ENCODE measurements around the gene ETV6.
"Not testable (repeated sequence)": the region's sequence is repeated elsewhere in the genome, so short reads cannot be mapped to it uniquely, and the experiment has no call there.

The ETV6 gene

DNA sequence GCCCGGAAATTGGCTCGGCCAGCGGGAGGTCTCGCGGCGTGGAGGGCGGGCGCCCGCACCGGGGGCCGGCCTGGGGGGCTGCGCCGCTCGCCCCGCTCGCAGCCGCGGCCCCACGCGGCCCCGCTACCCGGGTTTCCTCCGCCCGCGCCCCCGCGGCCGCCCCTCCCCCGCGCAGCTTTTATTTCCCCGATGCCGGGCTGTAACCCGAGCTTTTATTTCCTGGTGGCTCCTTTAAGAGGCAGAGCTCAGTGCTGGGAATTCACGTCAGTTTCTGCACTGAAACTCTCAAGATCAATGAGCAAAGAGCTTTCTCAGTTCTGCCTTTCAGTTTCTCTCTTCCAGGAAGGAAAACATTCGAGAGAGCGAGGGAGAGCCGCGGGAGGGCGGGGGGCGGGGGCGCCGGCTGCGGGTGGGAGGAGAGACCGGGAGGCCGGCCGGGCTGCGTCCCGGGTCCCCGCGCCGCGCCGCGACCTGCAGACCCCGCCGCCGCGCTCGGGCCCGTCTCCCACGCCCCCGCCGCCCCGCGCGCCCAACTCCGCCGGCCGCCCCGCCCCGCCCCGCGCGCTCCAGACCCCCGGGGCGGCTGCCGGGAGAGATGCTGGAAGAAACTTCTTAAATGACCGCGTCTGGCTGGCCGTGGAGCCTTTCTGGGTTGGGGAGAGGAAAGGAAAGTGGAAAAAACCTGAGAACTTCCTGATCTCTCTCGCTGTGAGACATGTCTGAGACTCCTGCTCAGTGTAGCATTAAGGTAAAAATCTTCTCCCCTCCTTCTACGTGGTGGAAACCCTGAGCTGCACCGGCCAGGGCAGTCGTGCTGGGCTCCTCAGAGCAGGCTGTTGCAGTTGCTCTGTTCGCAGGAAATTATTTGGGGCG, at the start of gene ETV6:
ETV6 (plus strand) TSS at position 262 of the 873 bp plus-strand sequence; CDS start at position 716, 454 bp downstream.
- peak; percentile 76 for DNase-seq (ENCODE audit: low read depth)

DNA sequence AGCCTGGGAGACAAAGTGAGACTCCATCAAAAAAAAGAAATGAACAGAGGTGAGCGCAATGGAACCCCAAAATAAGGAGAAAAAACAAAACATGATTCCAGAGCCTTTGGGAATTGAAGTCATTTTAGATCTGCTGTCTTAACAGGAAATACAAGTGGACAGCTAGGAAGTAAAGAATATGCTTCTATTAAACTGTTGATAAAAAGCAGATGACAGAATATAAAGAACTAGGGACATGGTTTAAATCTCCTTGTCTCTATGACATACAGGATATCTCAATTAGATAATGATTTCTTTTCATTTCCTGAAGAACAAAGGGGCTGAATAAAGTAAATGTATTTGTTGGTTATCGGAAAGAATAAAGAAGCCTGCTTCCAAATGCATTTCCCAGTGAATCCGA, 49.3 kb upstream of the ETV6 start:
- DNase-seq (ENCODE audit: low read depth): no peak

DNA sequence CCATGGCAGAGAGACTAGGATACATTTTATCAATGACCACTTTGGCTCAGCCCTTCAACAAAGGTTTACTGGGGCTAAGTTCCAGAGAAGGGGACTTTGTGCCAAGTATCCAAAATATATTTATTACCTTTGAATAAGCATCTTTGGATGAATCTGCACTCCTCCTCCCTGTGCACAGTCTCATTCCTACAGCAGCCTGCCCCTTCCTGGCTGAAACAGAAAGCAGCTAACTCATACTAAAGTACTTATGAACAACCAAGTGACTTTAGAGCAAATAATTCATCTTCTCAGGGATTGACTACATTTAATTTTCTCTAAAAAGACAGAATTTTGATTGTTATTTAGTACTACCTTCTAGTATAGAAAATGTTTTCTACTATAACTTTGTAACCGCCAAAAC, 47.8 kb upstream of the ETV6 start:
- DNase-seq (ENCODE audit: low read depth): no peak

DNA sequence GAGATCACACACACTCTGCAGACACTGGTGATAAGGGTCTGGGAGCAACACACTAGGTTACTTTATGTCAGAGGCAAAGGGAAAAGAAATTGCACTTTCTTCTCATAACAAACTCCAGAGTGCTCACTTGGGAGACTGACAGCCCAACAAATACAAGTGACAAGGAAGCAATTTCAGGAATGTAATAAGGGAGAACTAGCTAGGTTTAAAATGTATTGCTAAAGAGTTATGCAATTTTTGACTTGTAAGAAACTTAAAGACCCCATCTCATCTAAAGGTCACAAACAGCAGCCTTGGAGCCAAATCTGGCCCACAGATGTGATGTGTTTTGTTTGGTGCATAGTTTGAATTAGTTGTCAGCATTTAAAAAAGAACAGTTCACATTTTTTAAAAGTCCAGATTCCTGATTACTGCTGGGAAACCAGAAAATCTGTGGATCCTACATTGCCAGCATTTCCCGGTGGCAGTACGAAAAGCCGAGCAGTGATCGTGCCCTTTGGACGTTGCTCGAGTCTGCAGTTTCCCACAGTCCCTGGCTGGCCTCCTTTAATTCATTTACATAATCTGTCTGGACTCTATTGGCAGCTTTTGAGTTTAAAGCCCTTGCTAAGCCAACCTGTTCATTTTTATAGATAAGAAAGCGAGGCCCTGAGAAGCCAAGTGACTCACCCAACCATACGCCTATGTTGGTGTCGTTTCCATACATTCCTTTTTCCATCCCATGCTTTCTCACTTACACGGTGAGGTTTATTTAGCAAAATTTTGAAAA, 42.0 kb upstream of the ETV6 start:
- DNase-seq (ENCODE audit: low read depth): no peak

DNA sequence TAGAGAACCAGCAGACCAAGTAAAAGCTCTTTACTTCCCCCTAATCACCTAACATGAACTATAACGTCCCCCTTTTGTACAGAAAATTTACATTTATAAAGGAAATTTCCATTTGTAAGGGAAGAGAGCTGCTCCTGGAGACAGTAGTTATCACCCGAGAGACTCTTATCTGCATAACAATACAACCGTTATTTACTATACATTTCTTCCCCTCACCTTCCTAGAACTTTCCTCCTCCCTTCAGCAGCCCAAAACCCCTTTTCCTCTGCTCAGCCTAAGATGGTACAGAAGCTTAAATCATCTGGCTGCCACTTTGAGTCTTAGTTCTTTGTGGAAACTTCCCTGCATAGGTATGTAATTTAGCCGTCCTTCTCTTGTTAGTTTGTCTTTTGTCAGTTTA, 40.4 kb upstream of the ETV6 start:
- no peak for DNase-seq (ENCODE audit: low read depth)

DNA sequence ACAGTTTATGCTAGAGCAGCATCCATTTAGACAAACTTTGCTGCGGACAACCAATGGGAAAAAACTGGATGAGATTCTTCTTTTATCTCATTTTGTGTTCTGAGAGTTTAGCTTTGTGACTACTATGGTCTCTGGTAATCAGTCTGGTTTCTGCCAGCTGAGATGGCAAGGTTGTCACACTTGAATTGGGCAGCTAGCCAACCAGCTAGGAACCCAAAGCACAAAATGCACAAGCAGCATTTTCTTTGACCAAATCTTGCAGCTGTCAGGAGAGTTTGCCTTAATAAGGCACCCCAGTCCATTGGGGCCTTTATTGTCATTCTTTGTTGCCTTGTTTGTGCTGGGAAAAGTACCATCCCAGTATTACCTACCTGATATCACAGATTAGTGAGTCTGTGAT, 34.0 kb upstream of the ETV6 start:
- no peak for DNase-seq (ENCODE audit: low read depth)

DNA sequence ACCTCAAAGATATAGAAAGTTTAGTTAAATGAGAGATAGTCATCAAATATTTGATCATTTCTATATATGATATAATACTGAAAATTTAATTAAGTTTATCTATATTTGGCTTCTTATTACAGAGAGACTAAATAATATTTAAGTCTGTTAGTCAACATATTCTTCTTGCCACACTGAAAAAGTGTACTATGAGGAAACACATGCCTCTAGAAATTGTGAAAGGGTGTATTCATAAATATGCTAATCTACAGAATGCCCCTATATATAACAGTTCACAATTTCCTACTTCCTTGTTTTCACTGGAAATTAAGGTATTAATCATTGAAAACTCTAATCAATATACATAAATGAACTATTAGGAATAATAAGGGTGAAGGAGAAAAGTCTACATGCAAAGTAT, 31.4 kb upstream of the ETV6 start:
- DNase-seq (ENCODE audit: low read depth): no peak

DNA sequence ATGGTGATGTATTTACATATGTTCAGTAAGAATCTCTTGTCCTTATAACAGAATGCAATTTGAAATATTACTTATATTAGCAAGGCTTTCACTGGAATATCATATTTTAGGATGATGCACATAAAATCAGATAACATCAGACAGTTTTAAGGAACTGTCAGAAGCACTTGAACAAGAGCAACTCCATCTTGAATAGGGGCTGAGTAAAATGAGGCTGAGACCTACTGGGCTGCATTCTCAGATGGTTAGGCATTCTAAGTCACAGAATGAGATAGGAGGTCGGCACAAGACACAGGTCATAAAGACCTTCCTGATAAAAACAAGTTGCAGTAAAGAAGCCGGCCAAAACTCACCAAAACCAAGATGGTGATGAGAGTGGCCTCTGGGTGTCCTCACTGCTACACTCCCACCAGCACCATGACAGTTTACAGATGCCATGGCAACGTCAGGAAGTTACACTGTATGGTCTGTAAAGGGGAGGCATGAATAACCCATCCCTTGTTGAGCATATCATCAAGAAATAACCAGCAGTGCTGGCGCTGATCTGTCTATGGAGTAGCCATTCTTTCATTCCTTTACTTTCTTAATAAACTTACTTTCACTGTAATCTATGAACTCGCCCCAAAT, 27.6 kb upstream of the ETV6 start:
- no peak for DNase-seq (ENCODE audit: low read depth)

DNA sequence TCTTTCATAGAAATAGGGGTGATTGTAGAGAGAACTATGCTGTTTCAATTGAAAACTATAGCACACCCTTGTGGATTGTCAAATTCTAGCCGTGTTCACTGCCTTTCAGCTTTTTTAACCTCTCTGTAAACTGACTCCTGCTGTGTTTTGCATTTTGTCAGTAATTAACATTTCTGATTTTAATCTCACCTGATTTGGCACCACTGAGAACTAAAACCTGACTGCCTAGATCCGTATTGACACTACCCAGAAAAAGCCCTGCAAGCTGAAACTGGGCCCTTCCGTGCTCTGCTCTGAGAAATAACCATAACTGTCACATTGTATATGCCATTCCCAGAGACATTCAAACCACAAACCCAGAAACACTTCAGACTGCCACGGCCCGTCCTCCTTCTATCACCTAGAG, 26.6 kb upstream of the ETV6 start:
- DNase-seq (ENCODE audit: low read depth): no peak

DNA sequence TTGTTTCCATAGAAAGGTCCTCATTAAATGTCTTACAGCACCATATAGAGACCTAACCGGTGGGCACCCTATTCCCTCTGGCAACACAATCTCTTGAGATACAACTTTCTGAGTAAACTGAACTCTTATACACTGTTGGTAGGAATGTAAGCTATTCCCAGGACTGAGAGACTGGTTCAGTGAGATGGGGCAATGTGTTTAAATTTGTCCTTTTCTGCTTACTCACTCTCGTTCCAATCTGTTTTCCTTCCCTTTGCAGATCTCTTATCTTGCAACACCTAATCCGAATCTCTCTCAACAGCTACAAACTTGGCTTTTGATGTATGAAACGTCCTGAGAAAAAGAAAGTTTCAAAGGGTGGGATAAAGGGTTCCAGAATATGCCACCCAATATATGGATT, 26.1 kb upstream of the ETV6 start:
- DNase-seq (ENCODE audit: low read depth): no peak

DNA sequence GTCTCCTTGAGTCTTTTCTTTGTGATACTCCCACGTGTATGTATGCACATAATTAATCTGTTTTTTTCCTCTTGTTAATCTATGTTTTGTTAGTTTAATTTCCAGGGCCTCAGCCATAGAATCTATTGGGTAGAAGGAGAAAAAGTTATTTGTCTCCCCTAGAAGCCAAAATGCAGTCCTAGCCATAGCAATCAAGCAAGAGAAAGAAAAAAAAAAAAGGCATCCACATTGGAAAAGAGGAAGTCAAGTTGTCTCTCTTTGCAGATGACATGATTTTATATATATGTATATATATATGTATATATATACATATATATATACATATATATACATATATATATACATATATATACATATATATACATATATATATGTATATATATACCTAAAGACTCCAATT, 25.4 kb upstream of the ETV6 start:
- DNase-seq (ENCODE audit: low read depth): no peak

DNA sequence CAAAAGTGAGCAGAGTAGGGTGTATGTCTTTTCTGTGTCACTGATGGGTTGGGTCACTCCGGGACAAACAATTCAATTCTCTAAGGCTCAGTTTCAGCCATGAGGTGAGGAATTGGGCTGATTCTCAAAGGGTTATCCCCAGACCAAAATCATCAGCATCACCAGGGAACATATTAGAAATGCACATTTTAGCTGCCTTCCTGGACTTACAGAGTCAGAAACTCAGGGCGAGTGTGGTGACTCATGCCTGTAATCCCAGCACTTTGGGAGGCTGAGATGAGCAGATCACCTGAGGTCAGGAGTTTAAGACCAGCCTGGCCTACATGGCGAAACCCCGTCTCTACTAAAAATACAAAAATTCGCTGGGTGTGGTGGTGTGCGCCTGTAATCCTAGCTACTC, 21.8 kb upstream of the ETV6 start:
- DNase-seq (ENCODE audit: low read depth): not testable (repeated sequence)

DNA sequence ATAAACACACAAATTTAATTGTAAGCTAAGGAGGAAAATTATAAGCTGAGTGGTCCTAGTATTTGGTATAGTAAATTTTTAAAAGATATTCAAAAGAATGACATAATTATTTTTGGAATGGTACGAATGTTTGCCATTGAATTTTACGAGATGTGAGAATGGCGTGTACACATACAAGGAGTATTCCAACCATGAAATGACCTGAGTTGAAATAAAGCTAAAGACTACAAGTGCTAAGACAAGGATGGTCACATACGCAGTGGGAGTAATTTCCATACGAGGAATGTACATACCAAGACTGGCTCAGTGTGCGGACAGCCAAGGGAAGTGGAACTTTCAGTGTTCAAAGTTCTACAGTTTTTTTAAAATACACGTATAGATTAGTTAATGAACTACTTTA, 21.1 kb upstream of the ETV6 start:
- DNase-seq (ENCODE audit: low read depth): no peak

DNA sequence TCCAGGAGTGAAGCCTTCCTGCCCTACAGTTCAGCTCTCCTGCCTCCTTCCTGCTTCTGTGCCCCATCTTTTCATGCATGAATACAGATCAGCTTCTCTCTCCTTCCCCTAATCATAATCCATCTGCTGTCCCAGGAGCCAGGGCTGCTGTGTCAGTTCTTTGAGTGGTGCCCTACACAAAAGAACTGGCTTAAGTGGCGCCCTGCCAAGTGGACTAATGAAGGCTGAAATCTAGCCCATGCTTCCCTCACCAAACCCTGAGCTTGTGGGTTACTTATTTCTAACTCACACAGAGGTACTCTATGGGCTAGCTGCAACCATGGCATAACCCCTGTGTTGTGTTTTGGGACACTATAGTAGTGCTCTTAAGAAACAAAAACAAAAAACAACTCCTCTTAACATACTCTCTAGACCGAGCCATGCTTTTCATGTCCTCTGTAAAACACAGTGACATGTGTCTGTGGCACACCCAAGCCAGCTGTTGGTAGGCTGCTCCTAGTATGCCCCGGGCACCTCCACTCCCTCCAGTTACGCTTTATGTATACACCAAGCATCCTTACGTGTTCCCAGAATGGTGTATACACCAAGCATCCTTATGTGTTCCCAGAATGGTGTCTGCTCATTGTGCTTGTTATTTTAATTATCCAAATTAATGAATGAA, 19.3 kb upstream of the ETV6 start:
- DNase-seq (ENCODE audit: low read depth): no peak

DNA sequence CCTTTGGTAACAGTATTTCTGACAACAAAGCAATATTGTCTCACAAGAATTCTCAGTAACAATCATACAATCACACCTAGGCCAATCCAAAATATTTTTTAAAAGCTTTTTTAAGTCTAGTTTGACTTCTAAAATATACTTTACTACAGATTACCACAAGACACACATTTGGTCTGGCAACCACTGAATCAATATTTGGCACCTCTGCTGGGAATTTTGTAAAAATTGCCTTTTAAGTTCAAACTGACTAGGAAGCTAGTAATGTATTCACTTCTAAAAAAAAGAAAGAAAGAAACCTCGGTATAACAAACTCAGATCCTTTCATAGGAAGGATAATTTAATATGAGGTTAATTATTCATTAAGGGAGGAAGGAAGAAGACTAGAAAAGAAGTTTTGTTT, 18.2 kb upstream of the ETV6 start:
- DNase-seq (ENCODE audit: low read depth): no peak

DNA sequence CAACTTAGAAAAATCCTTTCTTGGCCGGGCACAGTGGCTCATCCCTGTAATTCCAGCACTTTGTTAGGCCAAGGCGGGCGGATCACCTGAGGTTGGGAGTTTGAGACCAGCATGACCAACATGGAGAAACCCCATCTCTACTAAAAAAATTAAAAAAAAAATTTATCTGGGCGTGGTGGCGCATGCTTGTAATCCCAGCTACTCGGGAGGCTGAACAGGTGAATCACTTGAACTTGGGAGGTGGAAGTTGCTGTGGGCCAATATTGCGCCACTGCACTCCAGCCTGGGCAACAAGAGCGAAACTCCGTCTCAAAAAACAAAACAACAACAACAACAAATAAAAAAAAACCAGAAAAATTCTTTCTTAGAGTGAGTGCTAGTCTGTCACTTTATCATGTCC, 17.6 kb upstream of the ETV6 start:
- not testable (repeated sequence) for DNase-seq (ENCODE audit: low read depth)

DNA sequence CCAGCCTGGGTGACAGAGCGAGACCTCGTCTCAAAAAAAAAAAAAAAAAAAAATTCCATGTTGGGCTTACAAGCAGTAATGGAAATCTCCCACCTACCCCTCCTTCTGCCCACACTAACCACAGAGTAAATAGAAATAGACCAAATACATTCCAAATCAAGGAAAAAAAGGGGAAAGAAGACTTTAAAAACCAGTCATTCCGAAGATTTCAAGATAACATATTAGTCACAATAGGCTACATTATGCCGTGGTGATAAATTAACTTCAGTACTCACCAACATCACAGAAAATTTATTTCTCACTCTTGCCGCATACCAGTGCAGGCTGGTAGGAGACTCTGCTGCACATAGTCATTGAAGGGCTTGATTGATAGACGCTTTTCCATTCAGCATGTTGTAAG, 15.5 kb upstream of the ETV6 start:
- no peak for DNase-seq (ENCODE audit: low read depth)

DNA sequence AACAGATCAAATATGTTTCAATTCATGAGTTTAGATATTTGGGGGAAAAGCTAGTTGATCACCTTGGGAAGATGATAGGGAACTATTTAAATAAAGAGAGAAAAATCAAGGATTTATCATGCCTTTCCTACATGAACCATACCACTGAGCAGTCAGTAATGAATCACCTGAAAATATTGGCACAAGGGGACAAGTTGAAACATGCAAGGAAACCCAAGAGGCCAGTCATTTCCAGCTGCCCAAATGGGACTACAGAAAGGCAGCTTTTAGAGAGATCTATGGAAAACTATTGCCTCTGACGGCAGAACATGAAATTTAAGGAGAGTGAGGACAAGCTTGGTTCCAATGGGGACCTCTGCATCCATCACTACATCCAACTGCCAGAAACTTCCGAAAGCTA, 14.1 kb upstream of the ETV6 start:
- DNase-seq (ENCODE audit: low read depth): no peak

DNA sequence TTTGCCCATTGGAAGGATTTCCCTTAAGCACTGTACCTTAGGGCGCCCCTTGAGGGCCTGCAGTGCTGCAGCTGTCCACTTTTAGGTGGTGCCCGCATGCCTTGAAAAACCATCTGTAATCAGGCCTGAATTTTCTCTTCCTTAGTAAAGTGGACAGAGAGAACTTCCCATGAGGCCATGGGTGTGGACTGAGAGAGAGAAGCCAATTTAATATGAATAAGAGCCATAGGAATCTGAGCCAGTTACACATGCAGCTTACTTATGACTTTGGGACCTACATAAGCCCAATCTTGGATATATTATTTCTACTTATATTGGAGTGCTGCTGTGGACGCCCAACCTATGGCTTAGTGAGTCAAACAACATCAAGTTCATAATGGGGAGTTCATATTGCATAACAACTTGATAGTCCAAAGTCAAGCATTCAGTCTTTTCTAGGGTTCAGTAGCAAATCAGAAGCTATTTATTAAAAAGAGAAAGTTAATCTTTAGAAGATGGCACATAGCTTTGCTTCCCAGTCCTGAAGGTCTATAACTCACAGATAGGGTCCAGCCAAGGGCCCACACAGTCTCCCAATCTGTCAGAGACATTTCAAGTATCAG, 11.1 kb upstream of the ETV6 start:
- no peak for DNase-seq (ENCODE audit: low read depth)

DNA sequence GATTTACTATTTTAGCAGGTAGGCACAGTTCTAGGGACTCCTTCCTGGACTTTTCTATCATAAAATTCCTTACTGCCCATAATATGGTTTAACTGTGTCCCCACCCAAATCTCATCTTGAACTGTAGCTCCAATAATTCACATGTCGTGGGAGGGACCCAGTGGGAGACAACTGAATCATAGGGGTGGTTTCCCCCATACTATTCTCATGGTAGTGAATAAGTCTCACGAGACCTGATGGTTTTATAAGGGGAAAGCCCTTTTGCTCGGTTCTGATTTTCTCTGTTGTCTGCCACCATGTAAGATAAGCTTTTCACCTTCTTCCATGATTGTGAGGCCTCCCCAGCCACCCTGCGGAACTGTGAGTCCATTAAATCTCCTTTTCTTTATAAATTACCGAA, 10.0 kb upstream of the ETV6 start:
- no peak for DNase-seq (ENCODE audit: low read depth)

DNA sequence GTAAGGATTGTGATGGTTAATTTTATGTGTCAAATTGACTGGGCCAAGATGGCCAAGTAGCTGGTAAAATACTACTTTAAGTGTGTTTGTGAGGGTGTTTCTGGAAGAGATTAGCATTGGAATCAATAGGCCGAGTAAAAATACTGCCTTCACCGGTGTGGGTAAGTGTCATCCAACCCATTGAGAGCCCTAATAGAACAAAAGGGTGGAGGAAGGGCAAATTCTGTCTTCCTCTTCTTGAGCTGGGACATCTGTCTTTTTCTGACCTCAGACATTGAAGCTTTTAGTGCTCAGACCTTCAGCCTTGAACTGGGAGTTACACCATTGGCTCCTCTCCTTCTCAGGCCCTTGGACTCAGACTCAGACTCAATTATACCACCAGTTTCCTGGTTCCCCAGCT, 8.0 kb upstream of the ETV6 start:
- no peak for DNase-seq (ENCODE audit: low read depth)

DNA sequence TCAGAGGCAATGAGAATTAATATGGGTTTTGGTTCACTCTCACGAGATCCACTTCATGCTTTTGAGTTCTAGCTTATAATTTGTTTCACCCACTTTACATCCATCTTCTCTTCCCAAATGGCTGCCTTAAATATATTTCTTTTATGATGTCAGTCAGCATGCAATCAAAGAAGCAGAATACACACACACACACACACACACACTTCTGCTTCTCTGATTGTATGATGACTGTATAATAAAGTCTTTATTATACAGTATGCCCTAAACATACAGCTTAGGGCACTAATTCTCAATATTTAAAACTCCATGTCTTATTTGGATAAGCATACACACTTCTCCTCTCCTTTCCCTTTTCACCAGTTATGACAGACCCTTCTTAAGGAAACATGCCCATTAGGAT, 6.7 kb upstream of the ETV6 start:
- no peak for DNase-seq (ENCODE audit: low read depth)
